AG04449 (cell line): Measurements from ENCODE around the gene RTL9.

Source experiments
- CTCF ChIA-PET: fragments of 350-600 bp; formaldehyde crosslinking; extraction: SDS; loops from one replicate; lab custom pipeline; 2021; ENCODE audit warnings: antibody characterized with exemption; lab: Yijun Ruan, JAX
- POLR2A ChIA-PET: fragments of 400-600, 350-600 bp; formaldehyde crosslinking; extraction: SDS; loops from one replicate; lab custom pipeline; 2020; ENCODE audit warnings: antibody characterized with exemption, inconsistent platforms; lab: Yijun Ruan, JAX
- DNase-seq: peaks from one replicate; pipeline ENCODE4 v3.0.0-alpha.2; 2010; ENCODE audit warnings: low read depth, low spot score
- H3K4me3 ChIP-seq: 2 replicates; pipeline ENCODE4 v1.5.1; 2011; ENCODE audit warnings: low read depth, mild to moderate bottlenecking, control low read depth, low read length
- CTCF ChIP-seq: IDR thresholded peaks from one replicate; pipeline ENCODE4 v1.5.1; 2011; ENCODE audit warnings: mild to moderate bottlenecking, moderate library complexity, low read length, control low read depth, inconsistent platforms; ENCODE audit not compliant: insufficient read depth; ENCODE audit errors: missing control alignments

RTL9 gene

GRCh38 chrX:110399966-110400365 is 41.3 kb downstream of the RTL9 start:
- CTCF ChIA-PET, result interaction anchor here (26.8 kb wide), 1 partner anchor 238 kb away, joined by 970 read pairs; no protein-coding TSS in a partner anchor
- POLR2A ChIA-PET, result no interaction called here
- no peak for DNase-seq
- no peak overlapping the region for H3K4me3 ChIP-seq
- TF ChIP-seq CTCF, result no peak

- ChIA-PET CTCF (interaction anchor here (5.6 to 26.8 kb wide), 2 partner anchors 12 to 239 kb away, joined by 44 to 970 read pairs; no protein-coding TSS in a partner anchor), POLR2A (no interaction called here)
- no peak overlapping the region for H3K4me3 ChIP-seq
- TF ChIP-seq CTCF, result no peak
- no peak for DNase-seq
These were observed 42.5 kb downstream of the RTL9 start for GRCh38 chrX:110401135-110401534.

GRCh38 chrX:110402091-110402849 is 43.6 kb downstream of the RTL9 start:
- TF ChIP-seq CTCF, result no peak
- CTCF ChIA-PET, result interaction anchor here (0.6 to 26.8 kb wide), 9 partner anchors 11 to 255 kb away, joined by 3 to 970 read pairs (median 5); partner anchors contain the start of gene AMMECR1
- no peak overlapping the region for H3K4me3 ChIP-seq
- no peak for DNase-seq
- POLR2A ChIA-PET, result interaction anchor here (1.2 to 2.0 kb wide), 3 partner anchors 13 to 192 kb away, joined by 3 to 8 read pairs (median 6); partner anchors contain the start of gene AMMECR1

GRCh38 chrX:110402850-110403221 is 44.2 kb downstream of the RTL9 start:
- H3K4me3 ChIP-seq, result no peak overlapping the region
- ChIA-PET CTCF (interaction anchor here (0.6 to 26.8 kb wide), 9 partner anchors 10 to 256 kb away, joined by 3 to 970 read pairs (median 5); partner anchors contain the start of gene AMMECR1), POLR2A (interaction anchor here (0.7 to 2.0 kb wide), 4 partner anchors 13 to 192 kb away, joined by 3 to 8 read pairs (median 4); partner anchors contain the start of genes AMMECR1 and RTL9)
- no peak for TF ChIP-seq CTCF
- DNase-seq, result no peak

- TF ChIP-seq CTCF, result no peak
- DNase-seq, result no peak
- H3K4me3 ChIP-seq, result no peak overlapping the region
- POLR2A ChIA-PET, result interaction anchor here (0.6 to 2.0 kb wide), 6 partner anchors 11 to 193 kb away, joined by 3 to 8 read pairs (median 3); partner anchors contain the start of genes AMMECR1 and RTL9
- CTCF ChIA-PET, result interaction anchor here (0.8 to 26.8 kb wide), 7 partner anchors 9 to 257 kb away, joined by 4 to 970 read pairs (median 6); partner anchors contain the start of gene AMMECR1
These were observed 45.0 kb downstream of the RTL9 start for GRCh38 chrX:110403441-110404238.
